ENCODE results near the gene PRKCH. TPM values are rescaled to one million over a fixed set of nuclear protein-coding genes. Genes with fewer than 3 reads are reported as not detected.

The PRKCH gene
- total RNA-seq, 1 donor from 2014 or later = 0.30 TPM

DNA sequence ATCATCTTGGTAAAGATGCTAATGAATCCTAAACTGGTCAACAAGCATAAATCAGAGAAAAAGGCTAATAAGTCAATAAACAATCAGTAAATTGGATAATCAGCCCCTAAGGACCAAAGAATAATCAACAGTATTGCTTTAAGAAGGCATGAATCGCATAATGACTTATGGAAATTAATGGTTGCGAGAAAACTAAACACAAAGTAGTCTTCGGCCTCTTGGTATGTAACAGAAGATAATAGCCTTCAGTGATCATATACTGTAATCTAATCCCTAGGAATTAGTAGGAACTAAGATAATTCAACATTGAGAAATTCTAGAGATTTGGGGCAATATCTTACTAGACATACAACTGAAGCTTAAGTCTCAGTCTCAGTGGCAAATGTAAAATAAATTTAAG lies 122.1 kb downstream of the PRKCH start:
- Mint-ChIP-seq H3K4me3 (no peak overlapping the region), H3K27me3 (ENCODE audit: low read depth) (peaks cover 13% of the 10 kb centered on the region), H3K4me1 (peaks cover 8% of the 10 kb centered on the region), H3K9me3 (no peaks in the 10 kb centered on the region), H3K36me3 (ENCODE audit: low read depth) (no peaks in the 10 kb centered on the region), H3K27ac (ENCODE audit: unreplicated experiment) (no peak overlapping the region)
- no peak for DNase-seq (ENCODE audit: low read depth, low spot score)
- TF ChIP-seq, protein P1, sequence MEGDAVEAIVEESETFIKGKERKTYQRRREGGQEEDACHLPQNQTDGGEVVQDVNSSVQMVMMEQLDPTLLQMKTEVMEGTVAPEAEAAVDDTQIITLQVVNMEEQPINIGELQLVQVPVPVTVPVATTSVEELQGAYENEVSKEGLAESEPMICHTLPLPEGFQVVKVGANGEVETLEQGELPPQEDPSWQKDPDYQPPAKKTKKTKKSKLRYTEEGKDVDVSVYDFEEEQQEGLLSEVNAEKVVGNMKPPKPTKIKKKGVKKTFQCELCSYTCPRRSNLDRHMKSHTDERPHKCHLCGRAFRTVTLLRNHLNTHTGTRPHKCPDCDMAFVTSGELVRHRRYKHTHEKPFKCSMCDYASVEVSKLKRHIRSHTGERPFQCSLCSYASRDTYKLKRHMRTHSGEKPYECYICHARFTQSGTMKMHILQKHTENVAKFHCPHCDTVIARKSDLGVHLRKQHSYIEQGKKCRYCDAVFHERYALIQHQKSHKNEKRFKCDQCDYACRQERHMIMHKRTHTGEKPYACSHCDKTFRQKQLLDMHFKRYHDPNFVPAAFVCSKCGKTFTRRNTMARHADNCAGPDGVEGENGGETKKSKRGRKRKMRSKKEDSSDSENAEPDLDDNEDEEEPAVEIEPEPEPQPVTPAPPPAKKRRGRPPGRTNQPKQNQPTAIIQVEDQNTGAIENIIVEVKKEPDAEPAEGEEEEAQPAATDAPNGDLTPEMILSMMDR (conservative IDR thresholded peaks at IDR 0.05) = no peak

DNA sequence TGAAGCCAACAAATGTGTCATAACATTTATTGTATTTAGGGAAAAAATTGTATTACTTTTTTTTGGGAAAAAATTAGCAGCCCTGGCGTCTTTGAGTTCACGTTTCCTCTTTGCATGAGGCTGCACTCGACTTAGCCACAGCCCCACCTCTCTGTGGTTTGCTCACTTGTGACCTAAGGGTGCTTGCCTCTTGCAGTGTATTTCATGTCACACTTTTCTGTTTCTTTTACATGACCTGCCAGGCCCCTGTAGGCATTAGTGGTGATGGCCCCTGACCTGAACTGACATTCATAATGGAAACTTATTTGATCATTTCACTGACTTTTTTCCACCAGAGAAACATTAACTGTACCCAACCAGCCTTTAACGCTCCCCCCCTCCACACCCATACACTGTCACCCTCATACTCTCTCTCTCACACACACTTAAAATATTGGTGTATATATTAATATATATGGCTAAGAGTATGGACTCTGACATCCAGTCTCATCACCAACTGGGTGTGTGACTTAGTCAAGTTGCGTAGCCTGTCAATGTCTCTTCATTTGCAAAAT lies 122.9 kb downstream of the PRKCH start:
- Mint-ChIP-seq H3K4me3 (no peak overlapping the region), H3K27ac (ENCODE audit: unreplicated experiment) (no peak overlapping the region), H3K27me3 (ENCODE audit: low read depth) (peaks cover 18% of the 10 kb centered on the region), H3K4me1 (peaks cover 3% of the 10 kb centered on the region), H3K9me3 (no peaks in the 10 kb centered on the region), H3K36me3 (ENCODE audit: low read depth) (no peaks in the 10 kb centered on the region)
- no peak for DNase-seq (ENCODE audit: low read depth, low spot score)
- TF ChIP-seq, protein P1 (conservative IDR thresholded peaks at IDR 0.05) = no peak

DNA sequence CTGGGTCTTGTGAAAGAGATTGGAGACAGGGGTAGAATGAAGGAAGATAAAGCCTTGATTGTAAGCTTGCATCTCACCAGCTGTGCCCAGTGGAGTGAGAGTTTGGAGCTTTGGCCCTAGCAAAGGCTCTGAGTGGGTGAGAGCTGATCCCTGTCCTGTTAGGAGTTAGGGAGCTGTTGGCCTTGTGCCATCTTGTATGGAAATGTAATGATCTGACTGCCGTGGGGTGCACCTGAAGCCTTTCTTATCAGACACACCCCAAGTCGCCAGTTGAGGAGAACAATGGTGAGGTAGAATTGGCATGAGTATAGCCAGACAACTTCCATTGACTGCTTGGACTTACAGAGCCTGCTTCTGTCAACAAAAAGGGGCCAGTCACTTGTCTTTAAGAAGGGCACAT lies 130.1 kb downstream of the PRKCH start:
- Mint-ChIP-seq H3K4me3 (no peak overlapping the region), H3K4me1 (no peaks in the 10 kb centered on the region), H3K27ac (ENCODE audit: unreplicated experiment) (no peak overlapping the region), H3K36me3 (ENCODE audit: low read depth) (no peaks in the 10 kb centered on the region), H3K9me3 (no peaks in the 10 kb centered on the region), H3K27me3 (ENCODE audit: low read depth) (peaks cover 17% of the 10 kb centered on the region)
- TF ChIP-seq, protein P1 (conservative IDR thresholded peaks at IDR 0.05) = no peak
- DNase-seq (ENCODE audit: low read depth, low spot score) = no peak

DNA sequence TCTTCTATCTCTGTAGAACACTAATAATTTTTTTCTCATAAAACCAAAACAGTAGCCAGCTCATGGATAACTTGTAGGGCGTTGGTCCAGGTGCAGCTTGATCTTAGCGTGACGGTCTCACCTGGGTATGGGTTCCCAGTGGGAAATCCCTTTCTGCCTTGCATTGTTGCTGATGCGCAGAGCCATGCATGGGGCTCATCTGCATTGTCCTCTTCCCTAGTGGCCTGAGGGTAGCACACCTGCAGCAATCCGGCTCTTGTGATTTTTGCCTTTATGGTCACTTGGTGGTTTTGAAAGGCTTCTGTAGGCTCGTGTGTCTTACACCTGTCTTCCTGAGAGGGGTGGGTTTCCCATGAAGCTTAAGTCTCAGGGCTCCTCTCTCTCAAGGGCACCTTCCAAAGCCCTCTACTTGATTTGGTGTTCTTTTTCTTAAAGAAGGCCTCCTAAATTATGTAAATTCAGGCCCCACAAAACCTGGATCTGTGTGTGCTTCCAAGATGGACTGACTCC lies 130.6 kb downstream of the PRKCH start:
- no peak overlapping the region for H3K27ac Mint-ChIP-seq (ENCODE audit: unreplicated experiment)
- no peaks in the 10 kb centered on the region for H3K4me1 Mint-ChIP-seq
- H3K36me3 Mint-ChIP-seq (ENCODE audit: low read depth) = no peaks in the 10 kb centered on the region
- no peaks in the 10 kb centered on the region for H3K9me3 Mint-ChIP-seq
- DNase-seq (ENCODE audit: low read depth, low spot score) = no peak
- peaks cover 17% of the 10 kb centered on the region for H3K27me3 Mint-ChIP-seq (ENCODE audit: low read depth)
- TF ChIP-seq, protein P1 (conservative IDR thresholded peaks at IDR 0.05) = no peak
- no peak overlapping the region for H3K4me3 Mint-ChIP-seq

DNA sequence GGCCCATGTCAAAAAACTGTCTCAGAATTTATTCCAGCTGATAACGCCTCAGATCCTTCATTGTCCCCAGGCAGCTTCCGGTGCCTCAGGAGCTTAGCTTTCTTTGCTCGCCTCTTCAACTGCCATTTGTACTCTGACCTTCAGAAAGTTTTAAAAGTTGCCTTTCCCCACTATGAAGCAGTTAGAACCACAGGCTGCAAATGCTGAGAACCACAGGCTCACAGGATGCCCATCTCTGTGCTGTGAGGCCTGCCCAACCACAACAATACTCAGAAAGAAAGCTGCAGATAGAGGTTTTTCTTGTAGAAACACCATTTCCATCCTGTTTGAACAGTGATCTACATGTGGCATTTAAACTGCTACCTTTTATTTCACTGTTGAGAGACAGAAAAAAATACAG lies 131.1 kb downstream of the PRKCH start:
- DNase-seq (ENCODE audit: low read depth, low spot score) = no peak
- TF ChIP-seq, protein P1 (conservative IDR thresholded peaks at IDR 0.05) = no peak
- Mint-ChIP-seq H3K4me1 (no peaks in the 10 kb centered on the region), H3K36me3 (ENCODE audit: low read depth) (no peaks in the 10 kb centered on the region), H3K9me3 (no peaks in the 10 kb centered on the region), H3K27me3 (ENCODE audit: low read depth) (peaks cover 13% of the 10 kb centered on the region), H3K4me3 (no peak overlapping the region), H3K27ac (ENCODE audit: unreplicated experiment) (no peak overlapping the region)
